MM.1S (cell line): ENCODE results near the gene XAGE2.

Experiments used
- DNase-seq: peaks from one replicate; pipeline ENCODE4 v3.0.0-alpha.2; 2015
- H2AFZ ChIP-seq: fragments of 300-600 bp; sonication (generic); 2 replicates; pipeline ENCODE4 v1.6.0; 2016; ENCODE audit warnings: antibody characterized with exemption, low read length
- H3F3A ChIP-seq: fragments of 300-600 bp; sonication (generic); 2 replicates; pipeline ENCODE4 v1.6.1; 2016; ENCODE audit warnings: mild to moderate bottlenecking, antibody characterized with exemption, low read length, moderate library complexity, mixed read lengths; ENCODE audit not compliant: insufficient read depth
- H3K27ac ChIP-seq: fragments of 300-600 bp; sonication (generic); 2 replicates; pipeline ENCODE4 v1.5.1; 2016; ENCODE audit warnings: mild to moderate bottlenecking, low read length
- H3K27me3 ChIP-seq: fragments of 300-600 bp; sonication (generic); replicated peaks from 2 replicates; pipeline ENCODE4 v1.6.0; 2016; ENCODE audit warnings: low read length; ENCODE audit not compliant: insufficient read depth
- H3K36me3 ChIP-seq: fragments of 300-600 bp; sonication (generic); replicated peaks from 2 replicates; pipeline ENCODE4 v1.6.1; 2016; ENCODE audit warnings: mild to moderate bottlenecking, low read length, mixed read lengths; ENCODE audit not compliant: insufficient read depth
- H3K4me1 ChIP-seq: fragments of 300-600 bp; sonication (generic); 2 replicates; pipeline ENCODE4 v1.6.1; 2016; ENCODE audit warnings: low read length, mixed read lengths
- H3K4me2 ChIP-seq: fragments of 300-600 bp; sonication (generic); 2 replicates; pipeline ENCODE4 v1.6.0; 2016; ENCODE audit warnings: low read depth, low read length
- H3K4me3 ChIP-seq: fragments of 300-600 bp; sonication (generic); 2 replicates; pipeline ENCODE4 v1.5.1; 2016; ENCODE audit warnings: low read length, mixed read lengths
- H3K79me2 ChIP-seq: fragments of 300-600 bp; sonication (generic); 2 replicates; pipeline ENCODE4 v1.6.1; 2016; ENCODE audit warnings: mixed run types, low read length, mixed read lengths
- H3K9ac ChIP-seq: fragments of 300-600 bp; sonication (generic); 2 replicates; pipeline ENCODE4 v1.6.1; 2016; ENCODE audit warnings: low read length, mixed read lengths
- H3K9me2 ChIP-seq: fragments of 300-600 bp; sonication (generic); replicated peaks from 2 replicates; pipeline ENCODE4 v1.6.1; 2016; ENCODE audit warnings: mild to moderate bottlenecking, low read length, mixed read lengths; ENCODE audit not compliant: insufficient read depth
- H3K9me3 ChIP-seq: fragments of 300-600 bp; sonication (generic); replicated peaks from 2 replicates; pipeline ENCODE4 v1.6.1; 2016; ENCODE audit warnings: mild to moderate bottlenecking, low read length, mixed read lengths; ENCODE audit not compliant: insufficient read depth
- H4K20me1 ChIP-seq: fragments of 300-600 bp; sonication (generic); 2 replicates; pipeline ENCODE4 v1.6.1; 2016; ENCODE audit warnings: mild to moderate bottlenecking, low read length, moderate library complexity, mixed read lengths; ENCODE audit not compliant: insufficient read depth
- EZH2 ChIP-seq: fragments of 300-600 bp; sonication (generic); optimal IDR thresholded peaks from 2 replicates; pipeline ENCODE3; 2017; ENCODE audit warnings: low read depth, mild to moderate bottlenecking, antibody characterized with exemption, low read length, mixed read lengths
- EZH2phosphoT487 ChIP-seq: fragments of 300-600 bp; sonication (generic); IDR thresholded peaks from 2 replicates; pipeline ENCODE4 v1.6.1; 2018; ENCODE audit warnings: antibody characterized with exemption, low read length
- TF ChIP-seq, protein P1 (sequence below): fragments of 300-600 bp; sonication (generic); IDR thresholded peaks from 2 replicates; pipeline ENCODE4 v1.5.1; 2016; ENCODE audit warnings: antibody characterized with exemption, low read length, mixed read lengths

XAGE2 gene

DNA sequence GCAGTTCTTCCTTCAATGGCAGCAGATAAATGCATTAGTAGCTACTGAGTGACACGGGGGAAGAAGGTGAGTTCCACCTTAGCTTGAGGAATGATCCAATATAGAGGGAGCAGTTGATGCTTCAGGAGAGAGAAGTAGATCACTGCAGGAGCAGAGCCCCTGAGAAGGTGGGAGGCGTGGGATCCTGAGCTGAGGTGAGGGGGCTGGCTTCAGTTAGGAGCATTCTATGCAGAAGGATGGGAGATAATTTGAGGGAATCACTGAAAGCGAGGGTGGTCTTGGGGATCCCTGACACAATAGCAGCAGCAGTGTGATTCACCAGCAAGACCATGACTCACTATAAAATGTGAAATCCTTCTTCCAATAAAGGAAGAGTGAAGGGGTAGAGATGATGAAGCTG is 48.0 kb downstream of the XAGE2 start:
- no peak overlapping the region for H3K9ac ChIP-seq
- H3K9me3 ChIP-seq, result no peaks in the 10 kb centered on the region
- H2AFZ ChIP-seq, result no peak overlapping the region
- H3K36me3 ChIP-seq, result no peaks in the 10 kb centered on the region
- H3K27me3 ChIP-seq, result no peaks in the 10 kb centered on the region
- H3K4me1 ChIP-seq, result no peaks in the 10 kb centered on the region
- H3K4me3 ChIP-seq, result no peak overlapping the region
- H3F3A ChIP-seq, result no peaks in the 10 kb centered on the region
- no peaks in the 10 kb centered on the region for H3K9me2 ChIP-seq
- no peaks in the 10 kb centered on the region for H4K20me1 ChIP-seq
- DNase-seq, result no peak
- no peak overlapping the region for H3K27ac ChIP-seq
- no peaks in the 10 kb centered on the region for H3K79me2 ChIP-seq
- H3K4me2 ChIP-seq, result no peak overlapping the region
- TF ChIP-seq EZH2phosphoT487, result no peak
- no peak for TF ChIP-seq EZH2
- TF ChIP-seq, protein P1, sequence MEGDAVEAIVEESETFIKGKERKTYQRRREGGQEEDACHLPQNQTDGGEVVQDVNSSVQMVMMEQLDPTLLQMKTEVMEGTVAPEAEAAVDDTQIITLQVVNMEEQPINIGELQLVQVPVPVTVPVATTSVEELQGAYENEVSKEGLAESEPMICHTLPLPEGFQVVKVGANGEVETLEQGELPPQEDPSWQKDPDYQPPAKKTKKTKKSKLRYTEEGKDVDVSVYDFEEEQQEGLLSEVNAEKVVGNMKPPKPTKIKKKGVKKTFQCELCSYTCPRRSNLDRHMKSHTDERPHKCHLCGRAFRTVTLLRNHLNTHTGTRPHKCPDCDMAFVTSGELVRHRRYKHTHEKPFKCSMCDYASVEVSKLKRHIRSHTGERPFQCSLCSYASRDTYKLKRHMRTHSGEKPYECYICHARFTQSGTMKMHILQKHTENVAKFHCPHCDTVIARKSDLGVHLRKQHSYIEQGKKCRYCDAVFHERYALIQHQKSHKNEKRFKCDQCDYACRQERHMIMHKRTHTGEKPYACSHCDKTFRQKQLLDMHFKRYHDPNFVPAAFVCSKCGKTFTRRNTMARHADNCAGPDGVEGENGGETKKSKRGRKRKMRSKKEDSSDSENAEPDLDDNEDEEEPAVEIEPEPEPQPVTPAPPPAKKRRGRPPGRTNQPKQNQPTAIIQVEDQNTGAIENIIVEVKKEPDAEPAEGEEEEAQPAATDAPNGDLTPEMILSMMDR, result no peak

DNA sequence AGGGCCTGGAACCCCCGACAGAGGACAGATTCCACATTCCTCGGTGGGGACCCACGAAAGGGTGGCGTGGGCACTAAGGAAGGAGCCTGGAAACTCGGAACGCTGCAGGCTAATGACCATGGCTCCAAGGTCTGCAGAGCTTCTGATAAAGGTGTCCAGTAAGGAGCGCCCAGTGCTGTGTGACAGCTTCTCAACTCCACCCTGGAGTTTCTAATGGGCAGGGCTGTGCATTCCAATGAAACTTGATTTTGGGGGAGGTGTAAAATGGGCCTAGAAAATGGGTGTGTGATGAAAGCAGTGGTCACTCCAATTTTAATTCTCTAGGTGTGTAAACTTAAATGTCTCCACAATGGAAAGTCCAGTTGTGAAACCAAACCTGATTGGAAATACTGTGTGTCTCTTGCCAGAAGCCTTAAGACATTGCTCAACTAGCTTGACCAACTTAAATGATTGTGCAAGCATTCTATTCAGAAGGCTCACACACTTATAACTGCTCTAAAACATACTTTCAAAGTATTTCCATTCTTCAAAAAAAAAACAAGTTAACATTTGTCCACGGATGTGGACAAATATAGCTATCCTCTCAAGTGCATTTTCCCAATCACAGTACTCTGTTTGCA is 52.1 kb downstream of the XAGE2 start:
- Histone ChIP-seq H3K27ac (no peak overlapping the region), H3K27me3 (no peaks in the 10 kb centered on the region), H3K4me2 (no peak overlapping the region), H3F3A (no peaks in the 10 kb centered on the region), H3K9me2 (no peaks in the 10 kb centered on the region), H3K4me1 (no peaks in the 10 kb centered on the region), H3K79me2 (no peaks in the 10 kb centered on the region), H2AFZ (no peak overlapping the region), H3K36me3 (no peaks in the 10 kb centered on the region), H3K9ac (no peak overlapping the region), H3K4me3 (no peak overlapping the region), H4K20me1 (no peaks in the 10 kb centered on the region), H3K9me3 (no peaks in the 10 kb centered on the region)
- no peak for DNase-seq
- TF ChIP-seq, protein P1, result no peak
- TF ChIP-seq EZH2, result no peak
- no peak for TF ChIP-seq EZH2phosphoT487

DNA sequence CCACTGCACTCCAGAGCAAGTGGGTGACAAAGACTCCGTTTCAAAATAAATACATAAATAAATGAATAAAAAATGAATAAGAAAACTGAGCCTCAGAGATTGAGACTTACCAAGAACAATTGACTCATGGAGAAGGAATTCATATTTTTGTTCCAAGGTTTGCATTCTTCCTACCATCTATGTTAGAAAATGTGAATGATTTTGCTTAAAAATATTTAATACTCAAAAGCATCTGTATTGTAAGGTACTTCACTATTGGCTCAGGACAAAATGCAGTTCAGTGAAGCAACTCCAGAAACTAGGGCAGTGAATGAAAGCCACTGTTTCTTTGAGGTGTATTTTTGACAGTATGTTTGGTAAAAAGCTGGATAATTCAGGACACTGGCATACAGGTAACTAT is 54.1 kb downstream of the XAGE2 start:
- H3K36me3 ChIP-seq, result no peaks in the 10 kb centered on the region
- H3K27me3 ChIP-seq, result no peaks in the 10 kb centered on the region
- H3F3A ChIP-seq, result no peaks in the 10 kb centered on the region
- H3K9me2 ChIP-seq, result no peaks in the 10 kb centered on the region
- H3K79me2 ChIP-seq, result no peaks in the 10 kb centered on the region
- no peak for DNase-seq
- H3K27ac ChIP-seq, result no peak overlapping the region
- TF ChIP-seq EZH2 (no peak), EZH2phosphoT487 (no peak)
- TF ChIP-seq, protein P1, result no peak
- H3K4me2 ChIP-seq, result no peak overlapping the region
- no peaks in the 10 kb centered on the region for H3K4me1 ChIP-seq
- H4K20me1 ChIP-seq, result no peaks in the 10 kb centered on the region
- no peak overlapping the region for H3K9ac ChIP-seq
- H3K9me3 ChIP-seq, result no peaks in the 10 kb centered on the region
- no peak overlapping the region for H3K4me3 ChIP-seq
- H2AFZ ChIP-seq, result no peak overlapping the region
